ENCODE results near the gene CCR3.

Gene CCR3

DNA sequence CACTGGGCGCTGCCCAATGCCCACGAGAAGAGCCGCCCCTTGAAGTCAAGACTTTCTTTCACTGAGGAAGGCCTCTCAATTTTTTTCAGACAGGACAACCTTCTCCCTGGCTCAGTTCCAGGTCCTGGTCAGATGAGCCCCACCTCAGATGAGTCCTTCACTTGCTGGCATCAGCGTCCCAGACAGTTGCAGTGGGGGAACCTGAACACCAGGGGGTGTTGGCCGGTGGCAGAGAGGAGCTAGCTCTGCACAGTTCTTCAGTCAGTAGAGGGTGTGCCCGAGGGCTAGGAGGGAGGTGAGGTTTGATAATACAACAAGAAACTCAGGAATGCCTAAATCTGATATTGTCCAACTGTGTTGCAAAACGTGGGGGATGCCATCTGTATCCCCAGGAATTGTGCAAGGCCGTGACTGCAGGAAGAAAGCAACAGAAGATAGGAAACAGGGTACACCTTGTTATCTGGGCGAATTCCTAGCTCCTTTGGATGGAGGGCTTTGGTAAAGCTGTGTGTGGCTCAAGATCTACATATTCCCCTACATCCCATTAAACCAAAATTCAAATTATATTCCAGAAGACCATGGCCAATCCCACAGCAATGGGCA, 34.3 kb downstream of the CCR3 start:
- DNase-seq: peak; percentile 48

DNA sequence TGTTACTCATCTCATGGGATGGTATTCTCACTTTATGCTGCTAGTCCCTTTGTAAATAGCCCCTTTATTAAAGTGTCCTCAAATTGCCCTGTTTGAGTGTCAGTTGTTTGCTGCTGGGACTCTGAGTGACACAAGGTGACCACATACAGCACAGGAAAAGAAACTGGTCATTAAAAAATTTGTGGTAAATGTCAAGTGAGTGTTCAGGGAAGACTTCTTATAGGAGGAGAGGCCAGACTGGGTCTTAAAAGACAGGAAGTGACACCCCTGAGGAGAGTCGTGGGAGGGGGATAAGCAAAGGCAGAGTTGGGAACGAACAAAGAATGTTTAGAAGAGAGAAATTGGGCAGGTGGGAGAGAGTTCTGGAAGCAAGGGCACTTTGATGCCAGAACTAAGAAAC, 35.2 kb downstream of the CCR3 start:
- DNase-seq: no peak

DNA sequence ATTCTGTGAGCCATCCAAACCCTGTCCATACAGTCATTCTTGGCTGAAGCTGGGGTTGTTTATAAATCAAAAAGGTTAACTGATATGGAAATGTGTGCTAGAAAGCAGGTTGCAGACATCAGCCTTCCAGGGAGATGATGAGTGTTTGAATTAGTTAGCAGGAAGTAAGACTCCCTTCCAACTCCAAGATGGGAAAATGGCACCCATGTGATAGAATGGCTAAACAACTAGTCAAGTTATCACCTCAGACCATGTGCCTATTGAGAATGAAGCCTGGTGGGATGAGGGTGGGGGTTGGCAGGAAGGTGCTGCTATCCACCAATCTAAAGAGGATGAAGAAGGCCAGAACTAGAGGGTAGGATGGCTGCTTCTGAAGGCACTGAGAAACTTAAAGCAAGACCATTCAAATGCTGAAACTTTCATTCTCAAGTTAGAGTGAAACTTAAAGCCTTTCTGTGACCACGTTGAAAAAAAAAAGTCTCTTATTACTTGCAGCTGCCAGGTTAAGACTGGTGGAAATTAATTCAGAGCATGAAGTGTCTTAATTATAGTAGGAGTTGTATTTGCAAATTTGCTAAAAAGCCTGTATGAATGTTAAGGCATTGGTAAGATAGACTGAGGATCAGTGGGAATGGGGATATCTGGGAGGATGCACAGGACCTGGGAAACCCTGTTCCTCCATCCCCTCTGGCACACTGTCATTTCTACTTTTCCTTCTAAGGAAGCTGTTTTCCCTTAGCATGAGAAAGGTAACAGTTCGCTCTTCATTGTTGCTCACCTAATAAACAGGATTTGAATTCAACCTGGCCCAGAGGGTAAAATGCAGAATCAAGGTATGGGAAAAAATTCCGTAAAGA, 36.8 kb downstream of the CCR3 start:
- DNase-seq: no peak

DNA sequence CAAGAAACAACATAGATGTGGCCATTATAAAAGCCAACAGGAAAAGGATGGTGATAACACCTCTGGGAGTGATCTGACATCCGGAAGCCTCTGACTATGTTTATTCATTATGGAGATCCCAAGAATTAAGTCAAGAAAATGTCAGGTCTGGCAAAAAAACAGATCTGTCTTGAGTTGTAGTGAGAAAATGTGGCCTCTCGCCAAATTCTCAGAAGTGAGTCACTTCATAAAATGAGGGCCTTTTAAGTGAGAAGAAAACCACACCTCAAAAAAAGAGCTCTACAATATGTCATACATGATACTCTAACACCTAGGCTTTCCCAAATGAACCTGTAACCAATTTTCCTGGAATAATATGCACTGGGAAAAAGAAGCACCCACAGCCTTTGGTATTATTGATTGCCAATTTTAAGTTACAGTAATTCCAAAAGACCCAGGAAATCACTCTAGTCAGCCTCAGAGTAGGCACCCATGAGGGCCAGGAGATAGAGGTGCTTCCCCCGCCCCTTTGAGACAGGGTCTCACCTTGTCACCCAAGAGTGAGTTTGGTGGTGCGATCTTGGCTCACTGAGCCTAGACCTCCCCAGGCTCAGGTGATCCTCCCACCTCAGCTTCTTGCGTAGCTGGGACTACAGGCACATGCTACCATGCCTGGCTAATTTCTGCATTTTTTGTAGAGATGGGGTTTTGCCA, 38.0 kb downstream of the CCR3 start:
- no peak for DNase-seq

DNA sequence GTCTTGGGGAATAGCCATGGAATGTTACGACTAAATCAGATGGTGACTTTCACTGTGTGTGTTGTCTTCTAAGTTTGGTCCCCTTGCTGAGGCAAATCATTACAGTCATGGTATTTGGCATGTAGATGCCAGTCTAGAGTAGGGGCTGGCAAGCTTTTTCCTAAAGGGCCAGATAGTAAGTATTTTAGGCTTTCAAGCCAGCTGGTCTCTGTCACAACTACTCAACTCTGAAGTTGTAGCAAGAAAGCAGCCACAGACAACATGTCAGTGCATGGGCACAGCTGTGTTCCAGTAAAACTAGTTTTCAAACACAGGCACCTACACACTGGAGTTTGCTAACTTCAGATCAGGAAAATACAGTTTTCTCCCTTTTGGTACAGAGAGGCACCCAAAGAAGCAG, 39.3 kb downstream of the CCR3 start:
- DNase-seq: no peak

DNA sequence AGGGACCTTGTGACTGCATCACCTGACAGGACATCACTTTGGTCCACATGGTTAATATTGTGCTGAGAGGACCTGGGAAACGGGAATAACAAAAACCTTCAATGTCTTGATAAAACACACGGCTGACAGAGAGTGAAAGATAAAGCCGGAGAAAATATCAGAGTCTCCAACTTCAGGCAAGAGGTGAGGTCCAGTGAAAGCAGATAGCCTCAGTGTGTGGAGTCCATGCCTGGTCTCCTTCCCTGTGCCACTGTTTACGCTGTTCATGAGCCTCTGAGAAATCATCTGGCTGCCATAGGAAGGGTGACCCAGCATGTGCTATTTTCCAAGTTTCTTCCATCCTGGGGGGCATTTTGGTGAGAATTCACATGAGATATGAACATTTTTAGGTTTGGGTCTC, 39.8 kb downstream of the CCR3 start:
- DNase-seq: no peak

DNA sequence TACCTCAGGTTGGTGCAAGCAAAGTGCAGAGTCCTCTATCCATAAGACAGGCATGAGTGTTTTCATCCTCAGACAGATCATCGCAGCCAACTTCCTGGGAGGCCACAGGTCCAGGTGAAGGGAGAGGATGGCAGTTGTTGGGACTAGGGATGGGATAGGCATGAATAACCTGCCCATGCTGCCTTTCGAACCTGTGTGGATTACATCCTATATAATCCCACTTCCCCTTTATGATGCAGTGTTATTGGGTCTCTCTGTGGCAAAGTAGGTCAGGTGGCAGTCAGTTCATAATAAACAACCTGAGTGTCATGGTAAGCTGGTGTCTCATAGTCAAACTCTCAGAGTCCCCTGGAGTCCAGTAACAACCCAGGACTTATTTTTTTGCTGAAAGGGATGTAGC, 40.4 kb downstream of the CCR3 start:
- DNase-seq: no peak

DNA sequence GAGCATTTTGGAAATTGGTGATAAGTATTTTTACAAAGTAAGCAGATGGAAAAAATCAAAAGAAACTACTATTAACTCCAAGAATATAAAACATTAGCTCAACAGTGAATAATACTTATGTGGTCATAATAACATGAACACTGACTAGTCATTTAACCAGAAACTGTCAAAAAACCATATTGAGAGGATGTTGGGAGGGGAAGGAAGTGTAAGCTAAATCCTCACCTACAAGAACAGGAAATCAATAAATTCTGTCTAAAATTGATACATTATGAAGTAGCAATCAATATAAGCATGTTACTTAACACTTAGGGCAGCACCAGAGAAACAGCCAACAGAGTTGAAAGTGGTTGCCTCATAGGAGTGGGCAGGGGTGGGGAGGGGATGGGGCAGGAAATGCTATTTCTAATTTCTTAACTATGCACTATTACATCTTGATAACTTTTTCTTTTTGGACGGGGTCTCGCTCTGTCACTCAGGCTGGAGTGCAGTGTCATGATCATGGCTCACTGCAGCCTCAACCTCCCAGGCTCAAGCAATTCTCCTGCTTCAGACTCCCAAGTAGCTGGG, 41.7 kb downstream of the CCR3 start:
- no peak for DNase-seq

DNA sequence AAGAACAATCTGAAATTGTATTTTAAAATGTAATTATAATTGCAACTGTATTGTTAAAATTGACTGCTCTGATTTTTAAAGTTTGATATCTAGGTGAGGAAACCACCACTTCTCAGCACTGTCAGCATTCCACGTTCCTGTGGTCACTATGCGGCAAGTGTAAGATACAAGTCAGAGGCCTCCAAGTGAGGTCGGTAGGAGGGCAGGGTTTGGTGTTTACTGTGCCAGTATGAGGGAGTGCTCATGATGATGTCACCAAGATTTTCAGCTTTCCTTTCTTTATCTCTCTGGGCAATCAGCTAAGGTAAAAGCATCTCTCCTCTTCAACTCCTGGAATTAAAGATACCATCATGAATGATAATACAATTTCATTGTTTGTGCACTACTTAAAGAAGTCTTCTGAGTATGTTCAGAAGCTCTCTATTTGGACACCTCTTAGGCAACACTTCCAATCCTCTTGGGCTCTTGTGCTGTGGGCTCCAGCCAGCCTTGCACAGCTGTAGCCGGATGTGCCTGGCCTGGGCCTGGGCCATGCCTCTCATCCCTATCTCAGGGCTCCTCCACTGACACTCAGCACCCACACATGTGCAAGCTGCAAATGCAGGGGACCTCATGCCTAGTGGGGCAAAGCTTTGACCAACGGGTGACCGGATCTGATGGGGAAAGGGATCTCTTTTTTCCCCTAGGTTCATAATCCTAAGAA, 42.9 kb downstream of the CCR3 start:
- peak; percentile 41 for DNase-seq

DNA sequence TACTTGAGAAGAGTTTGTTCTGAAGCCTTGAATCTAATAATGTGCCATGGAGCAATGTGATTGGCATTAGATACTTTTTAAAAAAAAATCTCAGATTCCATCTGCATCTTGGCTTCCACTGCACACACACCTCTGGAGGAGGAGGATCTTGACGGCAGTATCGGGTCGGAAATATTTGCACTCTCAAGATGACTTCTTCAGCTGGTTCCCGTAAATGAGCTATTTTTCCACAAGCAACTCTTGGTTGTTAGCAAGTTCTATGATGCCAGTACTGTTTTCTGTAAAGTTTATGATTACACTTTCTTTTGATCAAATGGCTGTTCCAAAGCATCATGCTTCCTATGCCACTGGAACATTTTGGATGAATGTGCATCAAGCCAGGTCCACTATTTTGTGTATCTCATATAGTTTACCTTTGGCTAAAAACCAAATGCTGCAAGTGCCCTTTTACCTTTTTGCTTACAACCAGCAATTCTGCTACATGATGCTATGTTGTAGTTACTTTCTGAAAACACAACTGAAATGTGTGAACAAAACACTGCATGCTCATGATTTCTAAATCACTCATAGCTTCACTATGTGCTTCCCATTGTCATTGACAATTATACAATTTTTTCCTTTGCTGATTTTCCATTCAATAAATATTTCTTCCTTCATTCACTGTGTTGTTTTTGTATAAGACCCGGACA, 43.8 kb downstream of the CCR3 start:
- no peak for DNase-seq

DNA sequence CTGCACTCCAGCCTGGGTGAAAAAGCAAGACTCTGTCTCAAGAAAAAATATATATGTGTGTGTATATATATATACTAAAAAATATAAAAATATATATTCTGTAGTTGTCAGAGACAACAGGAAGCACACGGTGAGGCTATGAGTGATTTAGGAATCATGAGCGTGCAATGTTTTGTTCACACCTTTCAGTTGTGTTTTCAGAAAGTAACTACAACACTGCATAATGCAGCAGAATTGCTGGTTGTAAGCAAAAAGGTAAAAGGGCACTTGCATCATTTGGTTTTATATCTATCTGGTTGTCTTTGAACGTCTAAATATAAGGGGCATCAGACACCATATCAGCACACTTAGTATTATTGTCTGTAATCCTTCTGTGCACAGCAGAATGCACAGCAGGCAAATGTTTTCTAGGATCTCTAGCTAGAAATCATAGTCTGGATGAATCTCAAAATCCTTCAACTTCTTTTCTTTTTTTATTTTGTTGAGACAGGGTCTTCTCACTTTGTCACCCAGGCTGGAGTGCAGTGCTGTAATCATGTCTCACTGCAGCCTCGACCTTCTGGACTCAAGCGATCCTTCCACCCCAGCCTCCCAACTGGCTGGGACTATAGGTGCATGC, 44.8 kb downstream of the CCR3 start:
- no peak for DNase-seq

DNA sequence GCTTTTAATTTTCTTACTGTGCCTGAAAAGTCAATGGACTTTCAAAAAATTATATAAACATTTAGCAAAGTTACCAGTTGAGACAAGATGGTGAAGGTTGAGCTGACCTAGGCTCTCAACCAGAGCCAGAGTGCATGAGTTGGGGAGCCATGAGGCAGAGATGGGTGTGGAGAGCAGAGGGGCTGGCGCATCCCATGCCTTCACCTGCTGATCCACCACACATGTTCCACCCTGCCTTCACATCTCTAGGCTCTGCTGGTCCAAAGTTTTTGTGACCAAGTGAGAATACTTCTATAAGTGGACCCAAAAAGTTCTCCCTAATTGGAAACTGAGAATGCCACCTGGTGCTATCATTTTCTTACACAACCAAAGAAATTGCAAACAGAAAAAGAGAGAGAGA, 47.3 kb downstream of the CCR3 start:
- no peak for DNase-seq

DNA sequence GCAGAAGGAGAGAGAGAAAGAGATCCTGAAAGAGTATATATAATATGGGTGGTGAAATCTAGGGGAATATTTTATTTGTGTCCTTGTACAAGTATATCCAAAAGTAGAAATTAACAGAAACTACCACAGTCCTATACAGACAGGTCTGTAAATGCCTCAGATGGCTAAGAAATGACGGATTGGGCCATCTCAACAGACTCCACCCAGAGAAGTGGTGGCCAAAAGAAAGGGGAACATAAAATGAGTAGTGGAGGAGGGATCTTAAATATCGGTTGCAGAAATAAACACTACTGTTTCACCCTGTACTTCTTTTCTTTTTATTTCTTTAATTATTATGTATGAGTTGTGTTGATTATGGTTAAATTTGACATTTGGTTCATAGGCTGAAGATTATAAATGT, 47.7 kb downstream of the CCR3 start:
- no peak for DNase-seq

DNA sequence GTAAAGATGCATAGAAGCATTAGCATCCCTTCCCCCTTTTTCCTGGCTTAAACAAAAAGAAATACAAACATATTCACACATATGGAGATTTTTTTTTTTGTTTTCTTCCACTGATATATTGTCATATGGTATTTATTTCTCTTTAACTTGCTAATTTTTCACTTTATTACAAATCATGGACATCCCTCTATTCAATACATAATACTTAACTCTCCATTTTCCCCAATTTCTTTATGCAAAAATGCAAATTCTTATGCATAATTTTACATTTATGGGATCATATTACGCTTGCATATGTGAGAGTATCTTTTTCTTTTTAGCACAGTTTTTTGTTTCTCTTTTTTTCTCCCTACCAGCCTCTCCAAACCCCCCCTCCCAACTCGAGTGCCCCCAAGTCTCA, 48.8 kb downstream of the CCR3 start:
- DNase-seq: no peak

DNA sequence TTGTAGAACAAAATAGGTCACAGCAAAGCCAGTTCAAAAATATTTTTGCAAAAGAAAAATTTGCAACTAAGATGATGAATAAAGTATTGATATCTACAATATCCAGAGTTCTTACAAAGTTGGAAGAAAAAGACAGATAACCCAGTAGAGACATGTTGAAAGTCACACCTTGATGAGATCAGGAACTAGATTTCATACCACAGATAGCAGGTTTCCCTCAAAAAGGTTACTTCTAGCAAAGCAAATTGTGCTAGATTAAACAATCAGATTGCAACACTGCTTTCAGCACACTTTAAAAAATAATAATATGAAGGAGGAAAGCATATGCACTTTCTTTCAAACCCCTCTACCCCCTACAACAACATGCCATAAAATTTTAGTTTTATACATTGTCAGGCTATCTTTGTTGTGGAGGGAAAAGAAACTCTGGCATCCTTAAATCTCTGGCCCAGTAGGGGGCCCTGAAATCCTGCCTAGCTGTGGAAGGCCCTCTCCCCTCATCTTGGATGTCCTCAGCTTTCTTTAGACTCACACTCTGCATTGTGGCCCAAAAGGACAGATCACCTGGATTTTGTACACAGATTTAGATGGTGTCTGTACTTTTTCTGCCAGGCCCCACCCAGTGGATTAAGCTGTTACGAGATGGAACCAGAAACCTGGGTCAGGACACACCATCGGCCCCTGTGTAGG, 50.9 kb downstream of the CCR3 start:
- DNase-seq: no peak

DNA sequence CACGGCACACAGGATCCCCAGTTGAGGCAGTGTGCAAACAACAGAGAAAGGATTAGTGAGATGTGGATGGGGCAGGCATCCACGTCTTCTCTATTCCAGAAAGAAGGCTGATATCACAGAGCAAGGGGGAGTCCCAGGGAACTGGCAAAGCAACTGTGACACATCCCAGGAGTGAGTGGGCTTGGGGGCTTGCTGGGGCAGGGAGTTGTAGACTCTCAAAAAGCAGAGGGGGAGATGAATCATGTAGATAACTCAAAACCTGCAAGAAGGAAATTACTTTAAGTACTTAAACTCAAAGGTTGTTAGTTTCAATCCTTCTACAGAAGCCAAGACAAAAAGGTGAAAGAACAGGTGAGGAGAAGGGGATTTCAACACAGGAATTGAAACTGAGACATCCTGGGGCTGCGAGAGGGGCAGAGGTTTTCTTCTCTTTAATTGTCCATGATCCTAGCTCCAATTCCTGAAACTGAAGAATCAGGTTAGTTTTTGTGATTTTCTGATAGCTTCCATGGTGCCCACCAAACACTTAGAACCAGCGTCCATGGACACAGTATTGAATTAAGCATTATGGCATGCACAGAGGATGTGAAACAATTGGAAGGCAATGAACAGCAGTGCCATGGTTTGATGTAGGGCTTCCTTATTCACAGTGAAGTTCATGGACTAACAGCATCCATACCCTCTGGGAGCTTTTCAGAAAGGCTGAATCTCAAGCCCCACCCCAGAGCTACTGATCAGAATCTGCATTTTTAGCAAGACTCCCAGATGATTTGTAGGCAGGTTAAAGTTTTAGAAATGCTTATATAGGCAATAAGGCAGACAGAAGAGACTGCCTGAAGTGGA, 52.0 kb downstream of the CCR3 start:
- no peak for DNase-seq

DNA sequence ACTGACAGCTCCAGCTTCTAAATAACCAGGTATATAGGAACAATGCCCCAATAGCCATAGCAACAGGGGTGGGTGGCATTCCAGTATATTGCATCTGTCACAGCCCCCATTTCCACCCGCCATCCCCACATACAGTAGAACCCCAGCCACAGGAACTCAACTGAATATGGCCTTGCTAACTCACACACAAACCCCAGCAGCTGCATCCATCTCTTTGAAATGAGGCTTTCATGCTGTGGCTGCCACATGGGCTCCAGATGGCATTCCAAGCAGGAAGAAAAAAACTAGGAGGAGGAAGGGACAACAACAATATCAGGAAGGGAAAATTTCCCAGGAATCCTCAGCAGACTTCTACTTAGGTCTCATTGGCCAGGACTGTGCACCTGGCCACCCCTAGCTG, 54.6 kb downstream of the CCR3 start:
- DNase-seq: no peak

DNA sequence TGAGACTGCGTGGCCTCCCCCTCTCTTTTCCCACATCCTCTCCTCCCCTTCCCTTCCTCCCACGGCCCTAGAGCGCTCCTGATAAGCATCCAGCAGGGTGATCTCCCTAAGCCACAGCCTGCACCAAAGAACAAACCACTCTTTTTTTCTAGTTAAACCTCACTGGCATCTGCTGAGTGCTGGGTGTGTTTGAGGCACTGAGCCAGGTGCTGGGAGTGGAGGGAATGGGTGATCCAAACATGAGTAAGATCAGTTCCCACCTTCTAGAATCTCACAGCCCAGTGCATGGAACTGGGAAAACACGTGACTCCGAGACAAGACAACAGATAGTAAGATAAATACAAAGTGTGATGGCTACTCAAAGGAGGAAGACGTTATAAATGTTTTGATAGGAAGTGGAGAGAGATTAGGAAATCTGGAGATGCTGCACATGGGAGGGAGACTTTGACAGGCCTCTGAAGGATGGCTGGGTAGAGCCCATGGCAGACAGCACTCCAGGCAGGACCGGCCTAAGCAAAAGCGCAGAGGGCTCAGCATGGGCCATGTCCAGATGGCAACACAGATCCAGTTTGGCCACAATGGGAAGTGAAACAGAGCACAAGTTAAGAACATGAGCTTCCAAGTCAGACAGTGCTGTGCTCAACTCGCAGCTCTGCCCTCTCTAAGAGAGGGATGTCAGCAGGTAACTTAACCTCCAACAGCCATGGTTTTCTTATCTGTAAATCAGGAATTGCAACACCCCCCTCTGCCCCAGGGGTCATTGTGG, 55.6 kb downstream of the CCR3 start:
- no peak for DNase-seq

DNA sequence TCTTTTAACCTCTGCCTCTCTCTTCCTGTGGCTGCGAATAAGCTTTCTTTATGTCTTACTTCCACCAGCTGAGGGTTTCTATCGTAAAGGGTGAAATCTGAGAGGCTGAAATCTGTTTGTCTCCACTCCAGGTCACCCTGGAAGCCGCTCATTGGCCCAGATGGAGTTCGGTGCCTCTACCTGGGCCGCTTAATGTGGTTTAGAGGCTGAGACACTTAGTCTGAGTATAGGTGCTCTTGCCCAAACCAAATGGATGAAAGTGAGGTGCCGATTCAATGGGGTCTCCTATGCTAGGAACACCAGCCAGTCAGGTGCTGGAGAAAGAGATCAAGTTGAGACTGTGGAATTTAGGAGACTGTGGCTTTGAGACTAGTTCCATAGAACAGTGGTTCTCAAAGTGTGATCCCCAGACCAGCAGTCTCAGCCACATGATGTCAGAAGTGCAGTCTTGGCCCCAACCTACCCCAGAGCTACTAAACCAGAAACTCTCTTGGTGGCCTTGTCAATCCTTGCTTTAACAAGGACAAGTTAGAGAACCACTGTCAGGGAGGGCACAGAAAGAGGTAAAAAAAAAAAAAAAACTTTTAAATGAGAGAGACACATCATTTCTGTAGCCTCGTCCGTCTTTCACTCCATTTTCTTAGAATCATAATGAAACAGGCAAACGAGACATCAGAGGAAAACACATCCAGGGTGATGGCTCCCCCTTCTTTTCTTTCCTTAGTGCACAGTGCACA, 56.8 kb downstream of the CCR3 start:
- no peak for DNase-seq
